ENCODE data around the gene EPHA3. TPM values are rescaled to one million over a fixed set of nuclear protein-coding genes. Genes with fewer than 3 reads are reported as not detected.

Gene EPHA3
- total RNA-seq, 4 donors from 2014 or later, result 13.1 to 25.8 (median 21.2) TPM

GRCh38 chr3:89314454-89315098 lies 207.2 kb downstream of the EPHA3 start:
- Histone ChIP-seq H3K4me3 (no peak overlapping the region), H3K36me3 (no peaks in the 10 kb centered on the region), H3K27me3 (no peaks in the 10 kb centered on the region), H3K4me1 (peaks cover 0 to 5% (median 2%) of the 10 kb centered on the region in 4 donors), H3K9me3 (no peaks in the 10 kb centered on the region), H3K27ac (replicated peaks in 1 of 4) (no peak overlapping the region)
- intact Hi-C loops (cut with DNase I), result no loop called here
- 63% methylated on average over 3 of the region's 3 CpGs for WGBS
- no peak for TF ChIP-seq EP300 (IDR thresholded peaks at IDR 0.05)
- TF ChIP-seq POLR2A (IDR thresholded peaks at IDR 0.05; ENCODE audit: low read depth), result no peak
- no peak for TF ChIP-seq CTCF (IDR thresholded peaks at IDR 0.05)
- no peak for TF ChIP-seq POLR2AphosphoS5 (IDR thresholded peaks at IDR 0.05)
- DNase-seq (ENCODE audit: extremely low spot score), result no peak

- no peak for DNase-seq (ENCODE audit: extremely low spot score)
- peaks cover 0 to 5% (median 2%) of the 10 kb centered on the region in 4 donors for H3K4me1 ChIP-seq
- TF ChIP-seq CTCF (IDR thresholded peaks at IDR 0.05), result no peak
- no peak for TF ChIP-seq EP300 (IDR thresholded peaks at IDR 0.05)
- TF ChIP-seq POLR2AphosphoS5 (IDR thresholded peaks at IDR 0.05), result no peak
- no peak for TF ChIP-seq POLR2A (IDR thresholded peaks at IDR 0.05; ENCODE audit: low read depth)
- H3K27me3 ChIP-seq, result no peaks in the 10 kb centered on the region
- no peak overlapping the region for H3K27ac ChIP-seq (replicated peaks in 1 of 4)
- H3K9me3 ChIP-seq, result no peaks in the 10 kb centered on the region
- intact Hi-C loops (cut with DNase I), result no loop called here
- 93% methylated on average over 6 of the region's 6 CpGs for WGBS
- no peak overlapping the region for H3K4me3 ChIP-seq
- no peaks in the 10 kb centered on the region for H3K36me3 ChIP-seq
Measured at GRCh38 chr3:89315750-89316470, 208.5 kb downstream of the EPHA3 start.

- no peaks in the 10 kb centered on the region for H3K9me3 ChIP-seq
- H3K27me3 ChIP-seq, result no peaks in the 10 kb centered on the region
- peaks cover 0 to 7% (median 2%) of the 10 kb centered on the region in 4 donors for H3K4me1 ChIP-seq
- TF ChIP-seq POLR2AphosphoS5 (IDR thresholded peaks at IDR 0.05) (no peak), CTCF (IDR thresholded peaks at IDR 0.05) (no peak), POLR2A (IDR thresholded peaks at IDR 0.05; ENCODE audit: low read depth) (no peak), EP300 (IDR thresholded peaks at IDR 0.05) (no peak)
- 87% methylated on average over 2 of the region's 2 CpGs for WGBS
- DNase-seq (ENCODE audit: extremely low spot score), result no peak
- no peak overlapping the region for H3K27ac ChIP-seq (replicated peaks in 1 of 4)
- no peak overlapping the region for H3K4me3 ChIP-seq
- no peaks in the 10 kb centered on the region for H3K36me3 ChIP-seq
- intact Hi-C loops (cut with DNase I), result no loop called here
Measured at GRCh38 chr3:89320186-89320585, 212.8 kb downstream of the EPHA3 start.

GRCh38 chr3:89326997-89327396 lies 219.6 kb downstream of the EPHA3 start:
- no peaks in the 10 kb centered on the region for H3K27me3 ChIP-seq
- H3K4me3 ChIP-seq, result no peak overlapping the region
- TF ChIP-seq POLR2AphosphoS5 (IDR thresholded peaks at IDR 0.05) (no peak), EP300 (IDR thresholded peaks at IDR 0.05) (no peak), CTCF (IDR thresholded peaks at IDR 0.05) (no peak), POLR2A (IDR thresholded peaks at IDR 0.05; ENCODE audit: low read depth) (no peak)
- no peaks in the 10 kb centered on the region for H3K9me3 ChIP-seq
- H3K36me3 ChIP-seq, result no peaks in the 10 kb centered on the region
- 100% methylated on average over 1 of the region's 1 CpG for WGBS
- intact Hi-C loops (cut with DNase I), result no loop called here
- no peak for DNase-seq (ENCODE audit: extremely low spot score)
- no peak overlapping the region for H3K27ac ChIP-seq (replicated peaks in 1 of 4)
- no peaks in the 10 kb centered on the region for H3K4me1 ChIP-seq
